GM23338 (cell line): Measurements from ENCODE around the gene VIL1. TPM values are rescaled to one million over a fixed set of nuclear protein-coding genes. Genes with fewer than 3 reads are reported as not detected.

Experiments used
- ATAC-seq: fragments of 200-7000 bp; cut with Tn5 transposase; 3 replicates; pipeline ENCODE4 v1.9.1; 2020
- DNase-seq: peaks from one replicate; pipeline ENCODE4 v3.0.0-alpha.2; 2015; ENCODE audit warnings: low spot score
- H2AFZ ChIP-seq: fragments of 200-600 bp; sonication (generic); 2 replicates; pipeline ENCODE4 v1.8.0; 2016; ENCODE audit warnings: antibody characterized with exemption, mild to moderate bottlenecking, moderate library complexity
- H3F3A ChIP-seq: fragments of 200-600 bp; sonication (generic); replicated peaks from 2 replicates; pipeline ENCODE4 v1.8.0; 2017; ENCODE audit warnings: antibody characterized with exemption, mixed run types, low read depth
- H3K27ac ChIP-seq: fragments of 200-600 bp; sonication (generic); 2 replicates; pipeline ENCODE4 v1.6.1; 2016; ENCODE audit warnings: low read depth
- H3K27me3 ChIP-seq: fragments of 200-600 bp; sonication (generic); 2 replicates; pipeline ENCODE4 v1.8.0; 2016; ENCODE audit warnings: mild to moderate bottlenecking, mixed run types, moderate library complexity; ENCODE audit not compliant: insufficient read depth
- H3K36me3 ChIP-seq: fragments of 200-600 bp; sonication (generic); 2 replicates; pipeline ENCODE4 v1.8.0; 2016; ENCODE audit warnings: mild to moderate bottlenecking; ENCODE audit not compliant: insufficient read depth
- H3K4me1 ChIP-seq: fragments of 200-600 bp; sonication (generic); 2 replicates; pipeline ENCODE4 v1.8.0; 2016; ENCODE audit warnings: mild to moderate bottlenecking, moderate library complexity; ENCODE audit not compliant: insufficient read depth
- H3K4me2 ChIP-seq: fragments of 200-600 bp; sonication (generic); 2 replicates; pipeline ENCODE4 v1.7.1; 2017; ENCODE audit warnings: mixed run types
- H3K4me3 ChIP-seq: fragments of 200-600 bp; sonication (generic); 2 replicates; pipeline ENCODE4 v1.6.1; 2016; ENCODE audit warnings: mixed run types
- H3K79me2 ChIP-seq: fragments of 200-600 bp; sonication (generic); replicated peaks from 2 replicates; pipeline ENCODE4 v1.8.0; 2017; ENCODE audit warnings: mild to moderate bottlenecking; ENCODE audit not compliant: insufficient read depth
- H3K9me2 ChIP-seq: fragments of 200-600 bp; sonication (generic); 2 replicates; pipeline ENCODE4 v1.8.0; 2017; ENCODE audit not compliant: insufficient read depth
- H4K20me1 ChIP-seq: fragments of 200-600 bp; sonication (generic); replicated peaks from 2 replicates; pipeline ENCODE4 v1.8.0; 2017; ENCODE audit warnings: mild to moderate bottlenecking; ENCODE audit not compliant: insufficient read depth
- H3K27ac Mint-ChIP-seq: 2 replicates; pipeline ENCODE4 v1.8.0; 2020; ENCODE audit warnings: inconsistent platforms, mild to moderate bottlenecking, moderate library complexity, mixed read lengths
- H3K27me3 Mint-ChIP-seq: 3 replicates; pipeline ENCODE4 v1.8.0; 2022; ENCODE audit warnings: low read depth, mild to moderate bottlenecking, moderate library complexity, mixed read lengths, inconsistent platforms; ENCODE audit not compliant: insufficient read depth, poor library complexity
- H3K36me3 Mint-ChIP-seq: 3 replicates; pipeline ENCODE4 v1.8.0; 2021; ENCODE audit warnings: low read depth, mild to moderate bottlenecking, inconsistent platforms, moderate library complexity, mixed read lengths
- H3K4me1 Mint-ChIP-seq: 3 replicates; pipeline ENCODE4 v1.8.0; 2020; ENCODE audit warnings: mild to moderate bottlenecking, inconsistent platforms, mixed read lengths
- H3K4me3 Mint-ChIP-seq: 3 replicates; pipeline ENCODE4 v1.8.0; 2021; ENCODE audit warnings: moderate library complexity, mild to moderate bottlenecking, inconsistent platforms, mixed read lengths
- H3K9me3 Mint-ChIP-seq: 3 replicates; pipeline ENCODE4 v1.8.0; 2020; ENCODE audit warnings: moderate library complexity, mild to moderate bottlenecking, inconsistent platforms, mixed read lengths
- POLR2AphosphoS5 ChIP-seq: IDR thresholded peaks from 2 replicates; pipeline ENCODE4 v1.6.1; 2016; ENCODE audit warnings: antibody characterized with exemption, low read depth
- polyA plus RNA-seq: library from polyadenylated mRNA; unstranded; fragments of >200 nt; fragmentation: Nextera tagmentation; extraction: Ambion mirVana; gene quantifications from 2 replicates; pipeline ENCODE4 v1.2.1, GENCODE V29; 2016
- total RNA-seq: library from RNA; depleted of rRNA; stranded (reverse); fragments of >200 nt; shearing (Covaris generic); gene quantifications from 2 replicates; pipeline ENCODE4 v1.2.3, GENCODE V29; 2014
- TF ChIP-seq, protein P1 (sequence below): fragments of 250-450 bp; sonication (Bioruptor Pico); IDR thresholded peaks from 2 replicates; pipeline ENCODE4 v1.5.0; 2020; ENCODE audit warnings: mild to moderate bottlenecking, moderate library complexity

The VIL1 gene
- total and polyA plus RNA-seq, 2 experiments from 2014 or later: 3.5 to 5.9 TPM

DNA sequence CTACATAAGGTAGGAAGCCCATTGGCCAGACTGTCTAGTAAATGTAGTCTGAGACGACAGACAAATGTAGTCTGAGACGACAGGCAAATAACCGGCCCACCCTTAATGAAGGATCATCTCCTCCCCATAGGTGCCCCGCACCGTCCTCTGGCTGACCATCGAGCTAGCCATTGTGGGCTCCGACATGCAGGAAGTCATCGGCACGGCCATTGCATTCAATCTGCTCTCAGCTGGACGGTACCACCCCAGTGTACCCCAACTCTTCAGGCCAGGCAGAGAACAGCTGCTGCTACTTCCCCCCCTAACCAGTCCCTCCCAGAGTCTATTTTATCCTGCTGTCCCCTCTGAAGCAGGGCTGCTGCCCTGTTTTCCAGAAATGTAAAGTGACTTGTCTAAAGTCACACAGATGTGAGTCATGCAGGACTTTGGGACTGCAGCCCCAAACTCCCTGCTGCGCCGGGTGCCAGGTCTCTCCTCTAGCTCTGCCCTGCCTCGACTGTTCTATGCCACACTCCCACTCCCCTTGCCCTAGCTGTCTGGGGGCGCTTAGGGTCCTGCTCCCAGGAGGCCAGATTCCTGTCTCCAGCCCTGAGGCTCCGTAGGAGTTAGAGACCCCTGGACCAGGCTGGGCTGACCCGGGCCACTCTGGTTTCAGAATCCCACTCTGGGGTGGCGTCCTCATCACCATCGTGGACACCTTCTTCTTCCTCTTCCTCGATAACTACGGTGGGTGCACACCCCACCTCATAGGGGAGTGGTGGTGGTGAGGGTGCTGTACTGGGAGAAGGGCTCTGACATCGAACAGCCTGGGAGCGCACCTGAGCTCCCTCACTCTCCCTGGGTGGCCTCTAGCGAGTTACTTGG lies 32.2 kb upstream of the VIL1 start (continued):
- TF ChIP-seq, protein P1, sequence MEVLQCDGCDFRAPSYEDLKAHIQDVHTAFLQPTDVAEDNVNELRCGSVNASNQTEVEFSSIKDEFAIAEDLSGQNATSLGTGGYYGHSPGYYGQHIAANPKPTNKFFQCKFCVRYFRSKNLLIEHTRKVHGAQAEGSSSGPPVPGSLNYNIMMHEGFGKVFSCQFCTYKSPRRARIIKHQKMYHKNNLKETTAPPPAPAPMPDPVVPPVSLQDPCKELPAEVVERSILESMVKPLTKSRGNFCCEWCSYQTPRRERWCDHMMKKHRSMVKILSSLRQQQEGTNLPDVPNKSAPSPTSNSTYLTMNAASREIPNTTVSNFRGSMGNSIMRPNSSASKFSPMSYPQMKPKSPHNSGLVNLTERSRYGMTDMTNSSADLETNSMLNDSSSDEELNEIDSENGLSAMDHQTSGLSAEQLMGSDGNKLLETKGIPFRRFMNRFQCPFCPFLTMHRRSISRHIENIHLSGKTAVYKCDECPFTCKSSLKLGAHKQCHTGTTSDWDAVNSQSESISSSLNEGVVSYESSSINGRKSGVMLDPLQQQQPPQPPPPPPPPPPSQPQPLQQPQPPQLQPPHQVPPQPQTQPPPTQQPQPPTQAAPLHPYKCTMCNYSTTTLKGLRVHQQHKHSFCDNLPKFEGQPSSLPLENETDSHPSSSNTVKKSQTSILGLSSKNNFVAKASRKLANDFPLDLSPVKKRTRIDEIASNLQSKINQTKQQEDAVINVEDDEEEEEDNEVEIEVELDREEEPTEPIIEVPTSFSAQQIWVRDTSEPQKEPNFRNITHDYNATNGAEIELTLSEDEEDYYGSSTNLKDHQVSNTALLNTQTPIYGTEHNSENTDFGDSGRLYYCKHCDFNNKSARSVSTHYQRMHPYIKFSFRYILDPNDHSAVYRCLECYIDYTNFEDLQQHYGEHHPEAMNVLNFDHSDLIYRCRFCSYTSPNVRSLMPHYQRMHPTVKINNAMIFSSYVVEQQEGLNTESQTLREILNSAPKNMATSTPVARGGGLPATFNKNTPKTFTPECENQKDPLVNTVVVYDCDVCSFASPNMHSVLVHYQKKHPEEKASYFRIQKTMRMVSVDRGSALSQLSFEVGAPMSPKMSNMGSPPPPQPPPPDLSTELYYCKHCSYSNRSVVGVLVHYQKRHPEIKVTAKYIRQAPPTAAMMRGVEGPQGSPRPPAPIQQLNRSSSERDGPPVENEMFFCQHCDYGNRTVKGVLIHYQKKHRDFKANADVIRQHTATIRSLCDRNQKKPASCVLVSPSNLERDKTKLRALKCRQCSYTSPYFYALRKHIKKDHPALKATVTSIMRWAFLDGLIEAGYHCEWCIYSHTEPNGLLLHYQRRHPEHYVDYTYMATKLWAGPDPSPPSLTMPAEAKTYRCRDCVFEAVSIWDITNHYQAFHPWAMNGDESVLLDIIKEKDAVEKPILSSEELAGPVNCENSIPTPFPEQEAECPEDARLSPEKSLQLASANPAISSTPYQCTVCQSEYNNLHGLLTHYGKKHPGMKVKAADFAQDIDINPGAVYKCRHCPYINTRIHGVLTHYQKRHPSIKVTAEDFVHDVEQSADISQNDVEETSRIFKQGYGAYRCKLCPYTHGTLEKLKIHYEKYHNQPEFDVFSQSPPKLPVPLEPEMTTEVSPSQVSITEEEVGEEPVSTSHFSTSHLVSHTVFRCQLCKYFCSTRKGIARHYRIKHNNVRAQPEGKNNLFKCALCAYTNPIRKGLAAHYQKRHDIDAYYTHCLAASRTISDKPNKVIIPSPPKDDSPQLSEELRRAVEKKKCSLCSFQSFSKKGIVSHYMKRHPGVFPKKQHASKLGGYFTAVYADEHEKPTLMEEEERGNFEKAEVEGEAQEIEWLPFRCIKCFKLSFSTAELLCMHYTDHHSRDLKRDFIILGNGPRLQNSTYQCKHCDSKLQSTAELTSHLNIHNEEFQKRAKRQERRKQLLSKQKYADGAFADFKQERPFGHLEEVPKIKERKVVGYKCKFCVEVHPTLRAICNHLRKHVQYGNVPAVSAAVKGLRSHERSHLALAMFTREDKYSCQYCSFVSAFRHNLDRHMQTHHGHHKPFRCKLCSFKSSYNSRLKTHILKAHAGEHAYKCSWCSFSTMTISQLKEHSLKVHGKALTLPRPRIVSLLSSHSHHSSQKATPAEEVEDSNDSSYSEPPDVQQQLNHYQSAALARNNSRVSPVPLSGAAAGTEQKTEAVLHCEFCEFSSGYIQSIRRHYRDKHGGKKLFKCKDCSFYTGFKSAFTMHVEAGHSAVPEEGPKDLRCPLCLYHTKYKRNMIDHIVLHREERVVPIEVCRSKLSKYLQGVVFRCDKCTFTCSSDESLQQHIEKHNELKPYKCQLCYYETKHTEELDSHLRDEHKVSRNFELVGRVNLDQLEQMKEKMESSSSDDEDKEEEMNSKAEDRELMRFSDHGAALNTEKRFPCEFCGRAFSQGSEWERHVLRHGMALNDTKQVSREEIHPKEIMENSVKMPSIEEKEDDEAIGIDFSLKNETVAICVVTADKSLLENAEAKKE (CRISPR knock-in tag): no peak

DNA sequence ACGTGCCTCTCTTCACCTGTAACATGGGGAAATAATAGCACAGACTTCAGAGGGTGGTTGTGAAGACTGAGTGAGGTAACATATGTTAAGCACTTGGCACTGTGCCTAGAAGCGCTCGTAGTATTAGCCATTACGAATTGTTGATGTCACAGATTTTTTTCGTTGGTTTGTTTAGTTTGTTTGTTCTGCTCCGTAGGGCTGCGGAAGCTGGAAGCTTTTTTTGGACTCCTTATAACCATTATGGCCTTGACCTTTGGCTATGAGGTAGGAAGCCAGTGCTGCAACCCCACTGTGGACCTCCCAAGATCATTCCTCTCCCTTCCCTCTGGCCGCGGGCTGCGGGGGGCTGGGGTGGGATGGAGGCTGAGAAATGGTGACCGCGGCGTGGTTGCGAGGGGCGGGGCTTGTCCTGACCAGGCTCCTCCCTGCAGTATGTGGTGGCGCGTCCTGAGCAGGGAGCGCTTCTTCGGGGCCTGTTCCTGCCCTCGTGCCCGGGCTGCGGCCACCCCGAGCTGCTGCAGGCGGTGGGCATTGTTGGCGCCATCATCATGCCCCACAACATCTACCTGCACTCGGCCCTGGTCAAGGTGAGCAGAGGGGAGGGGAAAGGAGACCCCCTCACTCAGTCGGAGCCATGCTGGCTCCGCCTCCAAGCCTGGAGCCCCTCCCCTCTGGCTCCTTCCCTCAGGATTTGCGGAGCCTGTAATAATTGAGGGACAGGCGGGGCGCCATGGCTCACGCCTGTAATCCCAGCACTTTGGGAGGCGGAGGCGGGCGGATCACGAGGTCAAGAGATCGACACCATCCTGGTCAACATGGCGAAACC lies 31.3 kb upstream of the VIL1 start:
- Histone ChIP-seq H3K79me2 (no peaks in the 10 kb centered on the region), H3K9me2 (no peaks in the 10 kb centered on the region), H4K20me1 (no peaks in the 10 kb centered on the region), H3K4me3 (peak overlapping the region; percentile 88), H3K36me3 (no peaks in the 10 kb centered on the region), H2AFZ (peak overlapping the region; percentile 92), H3K4me2 (peak overlapping the region; percentile 97), H3K27ac (no peak overlapping the region; the same call in 1 of the 2 replicates), H3F3A (peaks cover 9% of the 10 kb centered on the region; the same call in 1 of the 2 replicates), H3K4me1 (peaks cover 6% of the 10 kb centered on the region; the same call in 1 of the 2 replicates), H3K27me3 (peaks cover 23% of the 10 kb centered on the region)
- DNase-seq (peak; percentile 89), ATAC-seq (peak; percentile 94)
- Mint-ChIP-seq H3K4me3 (peak overlapping the region; percentile 85), H3K4me1 (peaks cover 5% of the 10 kb centered on the region; the same call in 2 of the 3 replicates), H3K9me3 (no peaks in the 10 kb centered on the region), H3K27me3 (peaks cover 26% of the 10 kb centered on the region), H3K36me3 (no peaks in the 10 kb centered on the region), H3K27ac (peak overlapping the region; percentile 81; the same call in 1 of the 2 replicates)
- peak; percentile 73 for TF ChIP-seq POLR2AphosphoS5
- TF ChIP-seq, protein P1 (CRISPR knock-in tag): no peak
